ENCODE measurements around the gene HADHA.

DNA sequence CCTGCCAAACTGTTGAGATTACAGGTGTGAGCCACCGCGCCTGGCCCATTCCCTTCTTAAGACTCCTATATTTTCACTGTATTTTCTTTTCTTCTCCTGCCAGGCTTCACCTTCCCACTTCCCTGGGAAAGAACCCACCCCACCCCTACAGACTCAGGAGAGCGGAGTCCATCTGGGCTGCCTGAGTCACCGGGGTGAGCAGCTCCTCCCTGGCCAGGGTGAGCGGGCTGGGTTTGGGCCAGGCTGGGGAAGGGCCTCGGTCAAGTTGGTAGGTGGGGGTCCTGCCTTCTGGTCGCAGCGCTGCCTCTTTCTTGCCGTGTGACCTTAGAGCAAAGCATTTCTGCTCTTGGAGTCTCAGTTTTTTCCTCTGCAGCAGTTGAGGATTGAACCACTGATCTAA lies 73.6 kb downstream of the HADHA start:
- TF ChIP-seq ARNT (IDR thresholded peaks at IDR 0.05) (no peak), FOXM1 (IDR thresholded peaks at IDR 0.05; ENCODE audit: borderline replicate concordance) (no peak)

All from HEK293T (cell line).